Measurements from ENCODE around the gene ETS2.

- TF ChIP-seq CTCF (conservative IDR thresholded peaks at IDR 0.05; ENCODE audit: low read depth in 2 of 2): no peak
- TF ChIP-seq REST (IDR thresholded peaks at IDR 0.05; ENCODE audit: unreplicated experiment): no peak
- TF ChIP-seq EZH2phosphoT487 (IDR thresholded peaks at IDR 0.05; ENCODE audit: unreplicated experiment): no peak
- no peak for TF ChIP-seq ETS1 (IDR thresholded peaks at IDR 0.05)
- TF ChIP-seq EZH2 (IDR thresholded peaks at IDR 0.05; ENCODE audit: low read depth, unreplicated experiment): no peak
- TF ChIP-seq POLR2AphosphoS5 (IDR thresholded peaks at IDR 0.05; ENCODE audit: low read depth): no peak
These were observed 26.9 kb downstream of the ETS2 start for GRCh38 chr21:38832664-38833063.

Measured in GM23338 (cell line).